H1 (cell line): ENCODE data around the gene NME7. TPM values are rescaled to one million over a fixed set of nuclear protein-coding genes. Genes with fewer than 3 reads are reported as not detected.

Experiments
- CTCF ChIA-PET: fragments of 300-600 bp; sonication (Branson Sonifier 250); formaldehyde crosslinking; loops from one replicate; lab custom pipeline; 2021; ENCODE audit not compliant: partially characterized antibody; lab: Charles Lee
- POLR2A ChIA-PET: fragments of 300-600 bp; sonication (Branson Sonifier 250); formaldehyde crosslinking; loops from one replicate; lab custom pipeline; 2021; ENCODE audit warnings: inconsistent platforms; ENCODE audit not compliant: partially characterized antibody; lab: Charles Lee
- DNase-seq, 2 experiments: peaks; one replicate each; pipeline versions ENCODE4 v3.0.0 to v3.0.0-alpha.2; 2010 to 2022; ENCODE audit warnings: low spot score in 2 of 2, low read depth in 1 of 2, mixed read lengths in 1 of 2
- FAIRE-seq: peaks from 2 replicates; lab custom pipeline; 2011; peaks lifted over from hg19 to GRCh38; lab: Jason Lieb, UNC
- H2AFZ ChIP-seq: 2 replicates; pipeline ENCODE4 v1.8.1; 2012; ENCODE audit warnings: low read length, inconsistent platforms
- H2AK5ac ChIP-seq: 2 replicates; pipeline ENCODE4 v1.6.1; 2013; ENCODE audit warnings: low read depth, low read length
- H2BK120ac ChIP-seq: replicated peaks from 2 replicates; pipeline ENCODE3; 2013; ENCODE audit warnings: low read depth, low read length, inconsistent platforms
- H2BK12ac ChIP-seq: 2 replicates; pipeline ENCODE4 v1.6.1; 2013; ENCODE audit warnings: low read depth, low read length
- H2BK15ac ChIP-seq: 2 replicates; pipeline ENCODE4 v1.6.1; 2013; ENCODE audit warnings: low read length
- H2BK20ac ChIP-seq: 2 replicates; pipeline ENCODE4 v1.6.1; 2013; ENCODE audit warnings: low read length
- H2BK5ac ChIP-seq: 2 replicates; pipeline ENCODE4 v1.6.1; 2013; ENCODE audit warnings: low read depth, low read length
- H3K14ac ChIP-seq: 2 replicates; pipeline ENCODE4 v1.6.1; 2013; ENCODE audit warnings: inconsistent platforms; ENCODE audit not compliant: insufficient read length
- H3K18ac ChIP-seq: 2 replicates; pipeline ENCODE4 v1.6.1; 2013; ENCODE audit warnings: low read length; ENCODE audit errors: extremely low read depth
- H3K23ac ChIP-seq: 2 replicates; pipeline ENCODE4 v1.6.1; 2013; ENCODE audit warnings: inconsistent platforms; ENCODE audit not compliant: insufficient read length
- H3K23me2 ChIP-seq: 2 replicates; pipeline ENCODE4 v1.6.1; 2013; ENCODE audit warnings: low read depth, low read length
- H3K27ac ChIP-seq: 2 replicates; pipeline ENCODE4 v1.6.1; 2011; ENCODE audit warnings: low read depth, low read length, inconsistent platforms
- H3K27me3 ChIP-seq, 4 experiments: replicated peaks in 1 of 4; 1 replicate in 1 of 4; 2 replicates in 3 of 4; pipeline versions ENCODE4 v1.6.1 to v1.8.1; 2011 to 2013; ENCODE audit warnings: low read length in 3 of 4, mild to moderate bottlenecking in 3 of 4, inconsistent platforms in 2 of 4, mixed read lengths in 2 of 4, moderate library complexity in 1 of 4; ENCODE audit not compliant: control insufficient read depth in 3 of 4, insufficient read depth in 3 of 4; ENCODE audit errors: extremely low read depth in 1 of 4
- H3K36me3 ChIP-seq, 4 experiments: 2 replicates each; pipeline versions ENCODE4 v1.6.1 to v1.8.1; 2011 to 2013; ENCODE audit warnings: mild to moderate bottlenecking in 4 of 4, low read length in 3 of 4, moderate library complexity in 2 of 4, control low read depth in 1 of 4, inconsistent platforms in 1 of 4; ENCODE audit not compliant: insufficient read depth in 4 of 4, control insufficient read depth in 2 of 4
- H3K4ac ChIP-seq: replicated peaks from 2 replicates; pipeline ENCODE3; 2013; ENCODE audit warnings: low read length, low read depth, mixed read lengths, inconsistent platforms; ENCODE audit not compliant: insufficient read length
- H3K4me1 ChIP-seq, 4 experiments: replicated peaks in 1 of 4; 1 replicate in 1 of 4; 2 replicates in 3 of 4; pipeline versions ENCODE4 v1.6.1 to v1.8.1; 2011 to 2013; ENCODE audit warnings: low read length in 3 of 4, inconsistent platforms in 2 of 4, mixed read lengths in 1 of 4; ENCODE audit not compliant: insufficient read depth in 4 of 4, control insufficient read depth in 3 of 4
- H3K4me2 ChIP-seq, 2 experiments: 2 replicates each; pipeline versions ENCODE4 v1.6.1 to v1.8.1; 2011 to 2013; ENCODE audit warnings: low read depth in 2 of 2, low read length in 2 of 2, control low read depth in 1 of 2, inconsistent platforms in 1 of 2, mild to moderate bottlenecking in 1 of 2; ENCODE audit not compliant: insufficient read depth in 1 of 2
- H3K4me3 ChIP-seq, 4 experiments: fragments of 200-600, 300-600 bp in 1 of 4; sonication (generic), shearing (Covaris generic), sonication (Bioruptor Twin) in 1 of 4; 2 replicates each; pipeline versions ENCODE4 v1.5.1 to v1.8.1; 2011 to 2016; ENCODE audit warnings: low read length in 4 of 4, low read depth in 3 of 4, control low read depth in 2 of 4, inconsistent platforms in 2 of 4, mild to moderate bottlenecking in 2 of 4, mixed read lengths in 1 of 4, moderate library complexity in 1 of 4; ENCODE audit not compliant: insufficient read depth in 2 of 4; ENCODE audit errors: extremely low read depth in 1 of 4
- H3K56ac ChIP-seq: replicated peaks from 2 replicates; pipeline ENCODE3; 2013; ENCODE audit warnings: low read depth, mild to moderate bottlenecking, mixed read lengths, low read length, inconsistent platforms; ENCODE audit not compliant: insufficient read length
- H3K79me1 ChIP-seq: 2 replicates; pipeline ENCODE4 v1.6.1; 2013; ENCODE audit warnings: low read depth, low read length, control low read depth
- H3K79me2 ChIP-seq, 2 experiments: 2 replicates each; pipeline versions ENCODE4 v1.6.1 to v1.8.1; 2012 to 2013; ENCODE audit warnings: low read length in 2 of 2, mild to moderate bottlenecking in 2 of 2, inconsistent platforms in 1 of 2; ENCODE audit not compliant: insufficient read depth in 2 of 2, control insufficient read depth in 1 of 2
- H3K9ac ChIP-seq, 4 experiments: replicated peaks in 1 of 4; 1 replicate in 1 of 4; 2 replicates in 3 of 4; pipeline versions ENCODE4 v1.6.1 to v1.8.1; 2011 to 2013; ENCODE audit warnings: low read depth in 3 of 4, low read length in 3 of 4, control low read depth in 2 of 4, mild to moderate bottlenecking in 2 of 4, moderate library complexity in 2 of 4, inconsistent platforms in 1 of 4; ENCODE audit errors: extremely low read depth in 1 of 4
- H3K9me3 ChIP-seq, 2 experiments: 2 replicates each; pipeline versions ENCODE4 v1.6.1 to v1.8.1; 2012 to 2013; ENCODE audit warnings: mild to moderate bottlenecking in 2 of 2, moderate library complexity in 2 of 2, control low read depth in 1 of 2, inconsistent platforms in 1 of 2, low read depth in 1 of 2, low read length in 1 of 2, mixed read lengths in 1 of 2; ENCODE audit not compliant: insufficient read depth in 2 of 2
- H4K20me1 ChIP-seq, 2 experiments: replicated peaks in 1 of 2; 2 replicates each; pipeline versions ENCODE3 to v1.8.1; 2011 to 2013; ENCODE audit warnings: inconsistent platforms in 2 of 2, low read length in 2 of 2, mild to moderate bottlenecking in 1 of 2; ENCODE audit not compliant: insufficient read depth in 2 of 2, control insufficient read depth in 1 of 2
- H4K5ac ChIP-seq: 2 replicates; pipeline ENCODE4 v1.6.1; 2013; ENCODE audit warnings: low read length, low read depth, mixed read lengths, inconsistent platforms; ENCODE audit not compliant: insufficient read length
- H4K8ac ChIP-seq: 2 replicates; pipeline ENCODE4 v1.8.0; 2013; ENCODE audit warnings: mild to moderate bottlenecking, moderate library complexity, low read length, inconsistent platforms; ENCODE audit not compliant: insufficient read depth; ENCODE audit errors: extremely low read depth
- H4K91ac ChIP-seq: replicated peaks from 2 replicates; pipeline ENCODE3; 2013; ENCODE audit warnings: low read length, mixed read lengths, inconsistent platforms; ENCODE audit not compliant: insufficient read length
- BCL11A ChIP-seq, 2 experiments: IDR thresholded peaks; one replicate each; pipeline ENCODE4 v1.6.1; 2011; ENCODE audit warnings: low read depth in 2 of 2, low read length in 2 of 2, mild to moderate bottlenecking in 2 of 2
- CEBPB ChIP-seq: IDR thresholded peaks from 2 replicates; pipeline ENCODE4 v1.6.1; 2012; ENCODE audit warnings: low read depth, low read length
- HDAC2 ChIP-seq, 2 experiments: fragments of 300-600 bp in 1 of 2; sonication (generic) in 1 of 2; IDR thresholded peaks; 2 replicates each; pipeline ENCODE4 v1.6.1; 2011 to 2012; ENCODE audit warnings: low read depth in 2 of 2, low read length in 2 of 2, mild to moderate bottlenecking in 2 of 2, moderate library complexity in 2 of 2, borderline replicate concordance in 1 of 2, inconsistent platforms in 1 of 2
- KDM4A ChIP-seq: IDR thresholded peaks from one replicate; pipeline ENCODE4 v1.7.1; 2012; ENCODE audit warnings: low read depth, mild to moderate bottlenecking, moderate library complexity, low read length, inconsistent platforms; ENCODE audit not compliant: severe bottlenecking
- RBBP5 ChIP-seq: IDR thresholded peaks from 2 replicates; pipeline ENCODE4 v1.7.1; 2012; ENCODE audit warnings: low read depth, mild to moderate bottlenecking, inconsistent platforms, low read length, moderate library complexity, borderline replicate concordance
- SP2 ChIP-seq: IDR thresholded peaks from 2 replicates; pipeline ENCODE4 v1.6.1; 2012; ENCODE audit warnings: mild to moderate bottlenecking, low read length, inconsistent platforms
- SP4 ChIP-seq: IDR thresholded peaks from 2 replicates; pipeline ENCODE4 v1.6.1; 2012; ENCODE audit warnings: low read length, inconsistent platforms
- ZNF274 ChIP-seq: IDR thresholded peaks from 2 replicates; pipeline ENCODE4 v1.7.0; 2012; ENCODE audit warnings: low read length, borderline replicate concordance; ENCODE audit errors: extremely low read depth
- WGBS, 2 experiments: shearing (Covaris generic) in 1 of 2; methylation state at CpG; one replicate each; pipeline versions ENCODE4 v1.1.6 to v1.1.7; 2013 to 2015; ENCODE audit warnings: low lambda C conversion rate in 2 of 2, mixed read lengths in 2 of 2, inconsistent platforms in 1 of 2, low coverage in 1 of 2, missing lambda C conversion rate in 1 of 2; ENCODE audit not compliant: insufficient replicate concordance in 2 of 2, insufficient coverage in 1 of 2, insufficient read length in 1 of 2; ENCODE audit errors: extremely low coverage in 1 of 2, missing lambda C conversion rate in 1 of 2; 5-methylcytosine and 5-hydroxymethylcytosine counted together
- polyA plus RNA-seq, 7 experiments: library from polyadenylated mRNA; depleted of rRNA in 3 of 7; stranded (reverse) in 5 of 7; unstranded in 2 of 7; fragments of >200 nt in 5 of 7; fragments of 200-250 nt in 2 of 7; gene quantifications; 1 replicate in 5 of 7; 2 replicates in 1 of 7; 4 replicates in 1 of 7; pipeline versions ENCODE4 v1.2.1 to v1.2.3, GENCODE V29; 2011 to 2013; ENCODE audit warnings: missing spikeins in 2 of 7, mixed read lengths in 2 of 7
- total RNA-seq: library from RNA; stranded (reverse); fragmentation: NEBNext Ultra II Directional; extraction: Animal tissue kit (Norgen Biotek cat#: 25700); gene quantifications from 2 replicates; pipeline ENCODE4 v1.2.1, GENCODE V29; 2021

The NME7 gene
- total and polyA plus RNA-seq, 2 of the 8 experiments (the other 6 are each of a cell fraction or from before 2014, with no cell fraction given) = 11.6 to 28.5 TPM

DNA sequence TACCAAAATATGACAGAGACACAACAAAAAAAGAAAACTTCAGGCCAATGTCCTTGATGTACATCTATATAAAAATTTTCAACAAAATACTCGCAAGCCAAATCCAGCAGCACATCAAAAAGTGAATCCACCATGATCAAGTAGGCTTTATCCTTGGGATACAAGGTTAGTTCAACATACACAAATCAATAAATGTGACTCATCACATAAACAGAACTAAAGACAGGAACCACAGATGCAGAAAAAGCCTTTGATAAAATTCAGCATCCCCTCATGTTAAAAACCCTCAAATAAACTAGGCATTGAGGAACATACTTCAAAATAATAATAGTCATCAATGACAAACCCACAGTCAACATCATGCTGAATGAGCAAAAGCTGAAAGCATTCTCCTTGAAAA, 101.5 kb downstream of the NME7 start:
- Histone ChIP-seq H2BK20ac (no peak overlapping the region), H3K4ac (no peak overlapping the region), H3K79me1 (no peaks in the 10 kb centered on the region), H3K23me2 (no peaks in the 10 kb centered on the region), H3K79me2 (no peaks in the 10 kb centered on the region), H2BK120ac (no peak overlapping the region), H3K4me3 (no peak overlapping the region), H2AK5ac (no peak overlapping the region), H3K18ac (no peak overlapping the region), H3K4me2 (no peak overlapping the region), H2BK5ac (no peak overlapping the region), H3K9ac (no peak overlapping the region), H4K91ac (no peak overlapping the region), H3K56ac (no peak overlapping the region), H2AFZ (no peak overlapping the region), H4K20me1 (no peaks in the 10 kb centered on the region), H3K27ac (no peak overlapping the region), H4K8ac (no peak overlapping the region), H3K9me3 (no peaks in the 10 kb centered on the region), H3K27me3 (no peaks in the 10 kb centered on the region), H3K36me3 (no peaks in the 10 kb centered on the region), H3K23ac (no peak overlapping the region), H4K5ac (no peak overlapping the region), H2BK12ac (no peak overlapping the region), H2BK15ac (no peak overlapping the region), H3K4me1 (no peaks in the 10 kb centered on the region), H3K14ac (no peak overlapping the region)
- TF ChIP-seq RBBP5 (no peak), SP2 (no peak), BCL11A (IDR thresholded peaks at IDR 0.05; ENCODE audit: low read depth in 2 of 2, low read length in 2 of 2) (no peak), CEBPB (no peak), HDAC2 (IDR thresholded peaks at IDR 0.05; ENCODE audit: borderline replicate concordance in 1 of 2, low read depth in 2 of 2, low read length in 2 of 2) (no peak), KDM4A (no peak), ZNF274 (no peak), SP4 (no peak)
- no peak for DNase-seq
- FAIRE-seq = no peak
- 96% methylated on average over 1 of the region's 1 CpG; no CpG with 5 or more reads in 1 of the 2 experiments for WGBS, 2 experiments
- ChIA-PET CTCF (no interaction called here), POLR2A (no interaction called here)
